HCT116 (cell line): Measurements from ENCODE around the gene EMX1. TPM values are rescaled to one million over a fixed set of nuclear protein-coding genes. Genes with fewer than 3 reads are reported as not detected.

Source experiments
- total RNA-seq: library from RNA; stranded (reverse); gene quantifications from one replicate; pipeline ENCODE4 v1.2.1, GENCODE V29; 2021; ENCODE audit not compliant: unreplicated experiment

EMX1 gene
- total RNA-seq, 1 experiment from 2014 or later, result 3.1 TPM

Other genes starting within 250 kb of the EMX1 start
- 25.4 TPM for gene EXOC6B, start 91.5 kb upstream of the EMX1 start, total RNA-seq
- gene SPR, start 30.1 kb upstream of the EMX1 start, total RNA-seq, result 66.9 TPM
- 10.0 TPM for gene SFXN5, start 154.2 kb downstream of the EMX1 start, total RNA-seq
- 20.8 TPM for gene RAB11FIP5, start 195.4 kb downstream of the EMX1 start, total RNA-seq